GM20000 (cell line): ENCODE results near the gene DNAJC27.

Experiments used
- DNase-seq: peaks from one replicate; pipeline ENCODE4 v3.0.0; 2012; ENCODE audit warnings: low spot score
- CTCF ChIP-seq: IDR thresholded peaks from 2 replicates; pipeline ENCODE4 v1.5.1; 2012; ENCODE audit warnings: mild to moderate bottlenecking, control low read depth; ENCODE audit errors: extremely low read depth, missing control alignments

The DNAJC27 gene

DNA sequence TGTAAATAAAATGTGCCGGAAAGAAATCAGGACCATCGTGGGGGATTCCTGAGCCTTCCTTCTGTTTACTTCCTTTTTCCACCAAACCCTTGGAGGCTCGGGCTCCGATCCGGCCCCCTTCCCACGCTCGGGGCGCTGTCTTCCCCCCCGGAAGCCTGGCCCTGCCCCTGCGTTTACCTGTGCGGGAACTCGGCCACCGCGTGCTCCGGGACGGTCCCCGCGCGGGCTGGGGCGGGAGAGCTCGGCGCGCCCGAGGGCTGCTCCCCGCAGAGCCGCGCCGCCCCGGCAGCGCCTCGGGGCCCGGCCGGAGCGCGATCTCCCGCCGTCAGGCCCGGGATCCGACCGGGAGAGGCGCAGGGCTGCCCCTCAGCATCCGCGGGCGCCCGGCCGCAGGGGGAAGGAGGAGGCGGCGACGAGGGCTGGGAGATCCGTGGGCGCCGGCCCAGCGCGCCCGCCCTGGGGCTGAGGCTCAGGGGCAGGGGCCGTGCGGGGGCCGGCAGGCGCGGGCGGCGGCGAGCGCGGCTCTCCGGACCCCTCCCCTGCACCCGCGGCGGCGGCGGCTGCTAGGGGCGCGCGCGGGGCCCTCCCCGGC lies 52.2 kb downstream of the DNAJC27 start:
- no peak for DNase-seq
- no peak for TF ChIP-seq CTCF

GRCh38 chr2:24919037-24919505 lies 52.7 kb downstream of the DNAJC27 start:
- peak; percentile 75 for DNase-seq
- no peak for TF ChIP-seq CTCF

GRCh38 chr2:24918326-24919036 lies 53.3 kb downstream of the DNAJC27 start:
- no peak for TF ChIP-seq CTCF
- DNase-seq: no peak

DNA sequence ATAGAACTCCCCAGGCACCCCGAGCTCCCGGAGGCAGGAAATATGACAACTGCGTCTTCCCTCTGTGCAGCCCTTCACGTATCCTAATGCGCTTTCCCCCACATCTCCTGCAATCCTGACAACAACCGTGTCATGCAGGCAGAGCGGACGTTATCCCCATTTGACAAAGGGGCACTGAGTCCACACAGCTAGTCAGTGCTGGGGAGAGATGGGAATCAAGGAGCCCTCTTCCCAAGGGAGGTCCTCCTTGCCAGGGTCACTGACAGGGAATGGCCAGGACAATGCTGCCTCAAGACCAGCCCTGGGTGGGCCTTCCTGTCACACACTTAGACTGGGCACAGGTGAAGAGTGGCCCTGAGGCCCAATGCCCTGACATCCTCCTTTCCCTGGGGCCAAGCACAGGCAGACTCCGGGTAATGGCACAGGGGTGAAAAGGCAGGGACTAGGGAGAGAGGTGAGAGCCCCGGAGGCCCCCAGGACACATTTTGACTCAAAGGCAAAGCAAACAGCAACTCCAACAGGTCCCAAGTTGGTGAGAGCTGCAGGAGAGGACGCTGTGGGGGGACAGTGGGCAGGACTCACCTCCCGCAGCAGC lies 53.9 kb downstream of the DNAJC27 start:
- TF ChIP-seq CTCF: no peak
- DNase-seq: no peak

GRCh38 chr2:24917086-24917485 lies 54.7 kb downstream of the DNAJC27 start:
- peak; percentile 70 for DNase-seq
- TF ChIP-seq CTCF: no peak

DNA sequence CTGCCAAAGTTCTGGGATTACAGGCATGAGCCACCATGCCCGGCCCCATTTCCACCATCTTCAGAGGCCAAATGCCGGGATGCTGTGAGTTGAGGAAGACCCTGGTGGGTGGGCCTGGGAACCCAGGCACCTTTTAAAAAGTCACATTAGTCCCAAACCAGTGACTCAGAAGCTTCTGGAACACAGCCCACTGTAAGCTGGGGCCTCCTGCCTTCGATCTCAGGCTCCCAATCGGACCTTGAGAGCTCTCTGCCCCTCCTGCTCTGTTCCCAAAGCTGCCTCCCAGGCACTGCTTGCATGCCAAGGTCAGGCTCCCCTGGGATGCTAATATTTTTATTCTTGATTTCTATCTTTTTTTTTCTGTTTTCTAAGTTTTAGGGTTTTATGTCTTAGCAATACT lies 56.0 kb downstream of the DNAJC27 start:
- no peak for TF ChIP-seq CTCF
- DNase-seq: no peak

- TF ChIP-seq CTCF: no peak
- no peak for DNase-seq
Observed at GRCh38 chr2:24915175-24915574, 56.6 kb downstream of the DNAJC27 start.
